Stimulated activated CD8-positive, alpha-beta memory T cell treated with anti-CD3 and anti-CD28 coated beads, Interleukin-2, amount 100 ng/mL, for 48 hours (primary cell): Measurements from ENCODE around the gene TECR.
"Not testable (repeated sequence)": the region's sequence is repeated elsewhere in the genome, so short reads cannot be mapped to it uniquely, and the experiment has no call there.

Experiments used
- DNase-seq, 2 donors: peaks; one replicate each; pipeline ENCODE4 v3.0.0-alpha.2; 2020; ENCODE audit warnings: low read depth in 2 of 2

The TECR gene

GRCh38 chr19:14561249-14561648 is 31.9 kb downstream of the TECR start:
- DNase-seq = no peak

GRCh38 chr19:14561847-14562351 is 32.5 kb downstream of the TECR start:
- no peak for DNase-seq

- DNase-seq = no peak
These were observed 33.5 kb downstream of the TECR start for GRCh38 chr19:14562660-14563589.

DNA sequence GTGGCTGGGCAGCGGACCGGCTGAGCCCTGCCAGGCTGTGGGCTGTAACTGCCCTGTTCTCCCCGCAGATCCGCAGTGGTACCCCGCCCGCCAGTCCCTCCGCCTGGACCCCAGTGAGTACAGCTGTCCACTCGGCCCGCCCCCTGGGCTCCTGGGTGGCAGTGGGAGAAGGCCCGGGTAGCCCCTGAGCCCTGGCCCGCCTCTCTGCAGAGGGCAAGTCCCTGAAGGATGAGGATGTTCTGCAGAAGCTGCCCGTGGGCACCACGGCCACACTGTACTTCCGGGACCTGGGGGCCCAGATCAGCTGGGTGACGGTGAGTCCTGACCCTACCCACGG is 34.2 kb downstream of the TECR start:
- no peak for DNase-seq

- peak; percentile 57 to 75 for DNase-seq
These were observed 34.7 kb downstream of the TECR start for GRCh38 chr19:14563989-14564651.

DNA sequence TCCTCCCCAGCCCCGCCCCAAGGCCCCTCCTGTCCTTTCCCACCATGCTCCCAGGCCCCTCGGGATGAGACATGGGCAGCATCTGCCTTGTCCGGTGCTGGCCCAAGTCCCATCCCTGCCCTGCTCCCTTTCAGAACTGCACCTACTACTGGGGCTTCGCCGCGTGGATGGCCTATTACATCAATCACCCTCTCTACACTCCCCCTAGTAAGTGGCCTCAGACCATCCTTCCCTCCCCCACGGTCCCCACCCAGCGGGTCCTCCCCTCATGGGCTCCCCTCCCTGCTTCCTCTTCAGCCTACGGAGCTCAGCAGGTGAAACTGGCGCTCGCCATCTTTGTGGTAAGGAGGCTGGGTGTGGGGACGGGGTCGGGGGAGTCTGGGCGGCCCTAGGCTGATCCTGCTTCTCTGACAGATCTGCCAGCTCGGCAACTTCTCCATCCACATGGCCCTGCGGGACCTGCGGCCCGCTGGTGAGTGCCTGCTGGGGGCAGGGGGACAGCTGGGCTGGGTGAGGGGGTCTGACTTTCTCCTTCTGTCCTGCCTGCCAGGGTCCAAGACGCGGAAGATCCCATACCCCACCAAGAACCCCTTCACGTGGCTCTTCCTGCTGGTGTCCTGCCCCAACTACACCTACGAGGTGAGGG is 35.4 kb downstream of the TECR start:
- DNase-seq = not testable (repeated sequence)

- no peak for DNase-seq
These were observed 35.9 kb downstream of the TECR start for GRCh38 chr19:14565298-14565679.

DNA sequence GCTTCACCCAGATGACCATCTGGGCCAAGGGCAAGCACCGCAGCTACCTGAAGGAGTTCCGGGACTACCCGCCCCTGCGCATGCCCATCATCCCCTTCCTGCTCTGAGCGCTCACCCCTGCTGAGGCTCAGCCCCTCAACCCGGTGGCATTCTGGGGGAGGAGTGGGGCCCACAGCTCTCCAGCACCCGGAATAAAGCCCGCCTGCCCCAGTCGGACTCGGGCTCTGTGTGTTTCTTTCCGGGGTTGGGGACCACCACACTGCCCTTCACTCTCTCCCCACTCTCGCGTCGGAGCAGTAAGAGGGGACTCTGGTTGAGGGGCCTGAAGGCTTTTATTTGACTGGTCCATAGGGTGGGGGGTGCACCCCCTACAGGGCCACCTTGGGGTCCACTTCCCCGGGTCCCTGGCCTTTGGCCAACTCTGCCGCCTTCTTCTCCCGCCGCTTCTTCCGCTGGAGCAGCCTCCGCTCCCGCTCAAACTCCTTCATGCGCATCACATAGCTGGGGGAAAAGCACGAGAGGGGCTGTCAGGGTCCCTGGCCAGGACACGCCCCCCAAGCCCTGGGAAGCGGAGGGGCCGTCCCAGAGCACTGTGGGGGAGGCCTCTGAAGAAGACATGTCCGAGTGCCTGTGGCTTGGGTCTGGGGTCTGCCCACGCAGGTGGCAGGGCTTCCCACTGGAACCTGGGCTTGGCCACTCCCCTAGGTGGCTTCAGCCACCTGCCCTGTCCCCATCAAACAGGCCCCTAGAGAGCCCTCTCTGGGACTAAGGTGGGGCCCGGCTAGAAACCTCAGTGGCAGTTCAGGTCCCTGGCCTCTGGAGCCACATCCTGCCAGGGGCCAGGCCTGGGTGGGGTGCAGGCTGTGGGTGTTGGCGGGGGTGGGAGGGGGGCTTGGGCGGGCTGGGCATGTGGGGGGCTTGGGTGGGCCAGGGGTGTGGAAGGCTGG is 36.6 kb downstream of the TECR start:
- DNase-seq = no peak

- no peak for DNase-seq
These were observed 37.3 kb downstream of the TECR start for GRCh38 chr19:14566712-14567077.

- no peak for DNase-seq
These were observed 37.7 kb downstream of the TECR start for GRCh38 chr19:14567079-14567478.

DNA sequence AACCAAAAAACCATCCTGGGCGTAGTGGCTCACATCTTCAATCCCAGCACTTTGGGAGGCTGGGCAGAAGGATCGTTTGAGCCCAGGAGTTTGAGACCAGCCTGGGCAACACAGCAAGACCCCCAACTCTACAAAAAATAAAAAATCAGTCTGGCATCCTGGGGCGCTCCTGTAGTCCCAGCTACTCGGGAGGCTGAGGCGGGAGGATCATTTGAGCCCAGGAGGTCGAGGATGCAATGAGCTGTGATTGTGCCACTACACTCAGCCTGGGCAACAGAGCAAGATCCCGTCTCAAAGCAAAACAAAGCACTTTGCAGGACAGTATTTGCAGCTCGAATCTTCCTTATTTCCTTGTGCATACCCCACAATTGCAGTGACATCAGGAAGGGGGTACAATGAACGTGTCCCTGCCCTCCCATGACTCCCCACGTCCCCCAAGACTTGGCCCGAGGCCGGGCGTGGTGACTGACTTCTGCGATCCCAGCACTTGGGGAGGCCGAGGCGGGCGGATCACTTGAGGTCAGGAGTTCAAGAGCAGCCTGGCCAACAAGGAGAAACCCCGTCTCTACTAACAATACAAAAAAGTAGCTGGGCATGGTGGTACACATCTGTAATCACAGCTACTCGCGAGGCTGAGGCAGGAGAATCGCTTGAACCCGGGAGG is 41.6 kb downstream of the TECR start:
- no peak for DNase-seq

DNA sequence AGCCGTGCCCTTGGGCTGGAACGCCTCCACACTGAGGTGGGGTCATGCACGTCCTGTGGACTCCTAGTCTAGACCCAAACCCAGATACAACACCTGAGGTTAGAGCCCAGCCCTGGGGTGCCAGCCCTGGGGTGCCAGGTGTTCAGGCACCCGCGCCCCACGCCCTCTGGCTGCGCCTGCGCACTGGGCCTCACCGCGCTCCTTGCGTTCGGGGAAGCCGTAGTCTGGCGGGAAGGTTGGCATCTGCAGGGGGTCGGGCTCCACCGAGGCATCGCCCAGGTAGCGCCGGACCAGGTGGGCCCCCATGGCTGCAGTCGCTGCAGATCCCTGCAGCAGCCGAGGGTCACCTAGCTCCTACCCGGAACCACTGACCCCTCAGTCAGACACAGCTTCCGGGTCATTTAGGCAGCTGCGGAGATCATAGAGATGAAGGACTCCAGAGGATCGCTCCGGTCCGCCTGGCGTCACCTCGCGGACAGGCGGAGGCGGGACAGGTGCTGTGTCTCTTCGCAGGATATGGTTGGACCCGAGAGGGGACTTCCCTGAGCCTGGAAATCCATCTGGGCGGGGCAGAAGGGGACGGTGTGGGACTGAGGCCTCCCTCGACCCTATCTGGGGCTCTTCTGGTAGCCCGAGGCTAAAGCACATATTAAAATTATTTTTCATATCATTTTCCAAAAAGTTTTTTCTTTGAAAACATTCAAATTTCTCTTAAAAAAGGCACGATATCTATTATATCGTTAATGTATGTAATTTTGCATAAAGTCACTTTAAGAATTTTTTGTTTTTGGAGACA is 42.5 kb downstream of the TECR start, which contains the start of gene NDUFB7:
NDUFB7 (minus strand) TSS at position 372 of the 796 bp plus-strand sequence; CDS start at position 306, 66 bp downstream.
- DNase-seq = peak; percentile 85 to 86

DNA sequence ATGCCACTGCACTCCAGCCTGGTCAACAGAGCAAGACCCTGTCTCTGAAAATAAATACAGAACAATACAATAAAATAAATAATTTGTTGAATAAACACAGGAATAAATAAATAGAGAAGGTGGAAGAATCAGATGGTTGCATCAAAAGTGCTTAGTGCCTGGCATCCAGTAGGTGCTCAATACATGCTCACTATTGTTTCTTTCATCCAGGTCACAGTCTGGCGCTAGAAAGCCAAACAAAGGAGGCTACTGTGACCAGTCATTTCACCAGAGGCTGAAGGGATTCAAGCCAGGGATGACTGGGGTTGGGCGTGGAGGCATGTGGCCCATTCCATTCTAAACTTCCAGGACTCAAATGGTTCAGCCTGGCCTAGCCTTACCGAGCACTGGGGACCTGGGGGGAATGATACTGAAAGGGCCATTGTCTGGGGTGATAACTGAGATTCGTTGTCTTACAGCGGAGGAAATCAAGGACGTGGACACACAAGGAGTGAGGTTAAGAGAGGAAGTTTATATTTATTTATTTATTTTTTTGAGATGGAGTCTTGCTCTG is 46.1 kb downstream of the TECR start:
- DNase-seq = no peak

- no peak for DNase-seq
These were observed 47.0 kb downstream of the TECR start for GRCh38 chr19:14576363-14576762.

- no peak for DNase-seq
These were observed 47.9 kb downstream of the TECR start for GRCh38 chr19:14577264-14577663.

GRCh38 chr19:14577885-14578427 is 48.6 kb downstream of the TECR start:
- DNase-seq = no peak

- peak in 1 of 2 donors; percentile 52 for DNase-seq
These were observed 51.3 kb downstream of the TECR start for GRCh38 chr19:14580623-14581237.

DNA sequence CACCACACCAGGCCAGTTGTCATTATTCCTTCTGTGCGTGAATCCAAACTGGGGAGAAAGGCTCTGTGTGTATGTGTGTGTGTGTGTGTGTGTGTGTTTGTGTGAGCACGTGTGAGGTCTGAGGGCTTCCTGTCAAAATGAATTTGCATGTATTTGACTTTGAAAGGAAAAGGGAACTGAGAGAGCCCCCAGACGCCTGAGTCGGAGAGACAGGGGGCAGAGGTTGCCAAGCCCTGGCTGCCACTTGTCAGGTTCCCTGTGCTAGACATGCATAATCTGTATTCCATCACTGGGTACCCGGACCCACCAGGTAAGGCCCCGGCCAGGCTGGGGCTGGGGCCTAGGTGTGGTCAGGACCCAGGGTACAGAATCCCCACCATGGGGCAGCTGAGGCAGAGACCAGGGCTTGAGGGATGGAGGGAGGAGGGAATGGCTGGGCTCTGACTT is 53.5 kb downstream of the TECR start, which contains the start of gene CLEC17A:
CLEC17A (plus strand) TSS at position 191 of the 447 bp plus-strand sequence; CDS start at position 268, 77 bp downstream.
- no peak for DNase-seq

- DNase-seq = not testable (repeated sequence)
These were observed 55.0 kb downstream of the TECR start for GRCh38 chr19:14584372-14584771.
